HG03460 (cell line): ENCODE results near the gene KCNE1.

Experiments used
- ATAC-seq: cut with Tn5 transposase; IDR thresholded peaks from one replicate; pipeline ENCODE4 v1.9.1; 2021; ENCODE audit not compliant: unreplicated experiment

The KCNE1 gene

GRCh38 chr21:34536311-34536710 is 24.3 kb upstream of the KCNE1 start:
- no peak for ATAC-seq

DNA sequence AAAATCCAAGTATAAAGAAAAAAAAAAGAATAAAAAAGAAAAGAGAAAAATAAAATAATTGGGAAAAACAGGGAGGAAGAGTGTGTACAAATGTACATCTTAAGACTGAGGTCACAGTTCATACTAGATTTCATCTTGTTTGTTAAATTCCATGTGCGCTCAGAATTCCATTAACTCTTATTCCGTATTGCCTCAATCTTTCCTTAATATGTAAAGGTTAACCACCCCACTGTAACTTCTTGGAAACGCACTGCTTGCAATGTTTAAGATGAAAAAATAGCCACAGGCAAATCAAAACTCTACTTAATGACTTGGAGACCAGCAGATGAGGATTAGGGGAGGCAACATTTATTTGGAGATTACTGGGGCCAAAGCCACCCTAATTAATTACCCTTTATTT is 23.9 kb upstream of the KCNE1 start:
- no peak for ATAC-seq

- ATAC-seq: no peak
Measured at GRCh38 chr21:34534522-34534921, 22.5 kb upstream of the KCNE1 start.

GRCh38 chr21:34533938-34534337 is 21.9 kb upstream of the KCNE1 start:
- ATAC-seq: no peak

GRCh38 chr21:34531399-34531798 is 19.4 kb upstream of the KCNE1 start:
- ATAC-seq: no peak

DNA sequence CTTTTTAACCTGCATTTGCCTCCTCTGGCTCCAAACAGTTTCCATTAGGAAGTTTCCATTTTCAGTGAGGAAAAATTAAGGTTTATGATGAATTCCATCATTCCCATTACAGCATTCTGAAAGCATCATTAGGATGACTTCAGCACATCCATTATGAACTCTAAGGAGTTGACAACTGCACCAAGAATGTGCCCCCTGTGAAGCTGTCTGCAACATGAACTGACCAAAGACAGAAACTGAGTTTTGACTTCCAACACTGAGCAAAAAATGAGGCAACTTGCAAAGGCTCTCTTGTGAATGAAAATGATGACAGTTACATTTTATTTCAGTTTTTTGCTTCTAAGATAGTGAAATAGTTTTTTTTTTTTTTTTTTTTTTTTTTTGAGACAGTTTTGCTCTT is 18.3 kb upstream of the KCNE1 start:
- no peak for ATAC-seq

DNA sequence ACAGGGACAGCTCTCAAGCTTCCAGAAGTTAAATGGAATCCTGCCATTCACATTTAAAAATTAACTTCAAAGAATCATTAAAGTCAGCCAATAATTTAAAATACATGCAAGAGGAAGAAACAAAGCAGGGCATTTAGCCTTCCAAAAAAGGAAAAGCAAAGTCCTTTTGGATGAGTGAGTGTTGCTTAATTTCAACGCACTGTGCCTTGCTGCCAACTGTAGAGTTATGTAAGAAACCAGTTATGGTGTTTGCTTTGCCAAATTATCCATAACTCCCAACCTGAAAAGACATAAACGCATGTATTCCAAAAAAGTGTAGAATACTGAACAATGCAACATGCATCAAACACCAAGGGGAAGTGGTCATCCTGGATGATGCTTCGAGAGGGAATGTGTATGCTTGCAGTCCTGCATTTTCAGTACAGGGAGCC is 16.1 kb upstream of the KCNE1 start:
- ATAC-seq: no peak

- no peak for ATAC-seq
Measured at GRCh38 chr21:34526618-34527290, 14.7 kb upstream of the KCNE1 start.

GRCh38 chr21:34526241-34526617 is 14.2 kb upstream of the KCNE1 start:
- ATAC-seq: no peak

DNA sequence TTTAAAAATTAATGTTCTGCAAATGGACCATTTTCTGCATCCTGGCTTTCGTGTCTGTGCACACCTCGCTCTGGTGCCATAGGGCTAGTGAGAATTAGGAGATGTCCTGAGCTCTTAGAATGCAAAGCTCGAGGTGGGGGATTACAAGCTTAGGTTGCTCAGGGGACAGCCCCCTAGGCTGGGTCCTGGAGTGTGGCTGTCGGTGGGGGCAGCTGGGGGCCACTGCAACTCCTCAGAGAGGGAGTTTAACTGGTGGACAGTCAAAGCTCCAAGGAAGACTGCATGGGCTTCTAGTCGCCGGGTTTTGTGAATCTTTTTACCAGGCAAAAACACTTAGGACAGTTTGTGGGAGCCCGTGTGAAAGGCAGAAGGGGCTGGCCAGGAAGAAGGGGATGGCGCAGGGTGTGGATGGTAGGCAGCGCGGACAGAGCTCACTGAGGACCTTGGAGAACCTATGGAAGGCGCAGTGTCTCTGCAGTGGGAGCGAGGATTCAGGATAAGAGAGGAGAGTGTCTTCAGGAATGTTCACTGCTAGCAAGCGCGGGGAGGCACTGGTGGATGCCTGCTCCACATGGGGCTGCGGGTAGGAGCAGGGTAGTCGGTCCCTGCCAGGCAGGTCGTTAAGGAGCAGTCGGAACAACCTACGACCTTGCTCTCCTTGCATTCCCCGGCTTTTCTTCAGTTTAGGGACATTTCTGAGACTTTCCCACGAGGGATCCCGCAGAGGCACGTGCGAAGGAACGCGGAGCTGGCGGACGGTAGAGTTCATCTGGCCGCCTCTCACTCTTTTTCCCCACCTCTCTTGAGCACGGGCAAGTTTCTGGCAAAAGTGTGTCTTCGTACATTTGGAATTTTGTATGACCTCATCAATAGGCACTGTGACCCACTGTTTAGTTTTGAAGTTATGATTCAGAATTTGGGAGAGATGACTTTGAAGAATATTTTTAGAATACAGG is 12.9 kb upstream of the KCNE1 start:
- no peak for ATAC-seq

- ATAC-seq: no peak
Measured at GRCh38 chr21:34523019-34523555, 11.1 kb upstream of the KCNE1 start.

- ATAC-seq: no peak
Measured at GRCh38 chr21:34522284-34522683, 10.3 kb upstream of the KCNE1 start.

- ATAC-seq: no peak
Measured at GRCh38 chr21:34521561-34521960, 9.6 kb upstream of the KCNE1 start.

DNA sequence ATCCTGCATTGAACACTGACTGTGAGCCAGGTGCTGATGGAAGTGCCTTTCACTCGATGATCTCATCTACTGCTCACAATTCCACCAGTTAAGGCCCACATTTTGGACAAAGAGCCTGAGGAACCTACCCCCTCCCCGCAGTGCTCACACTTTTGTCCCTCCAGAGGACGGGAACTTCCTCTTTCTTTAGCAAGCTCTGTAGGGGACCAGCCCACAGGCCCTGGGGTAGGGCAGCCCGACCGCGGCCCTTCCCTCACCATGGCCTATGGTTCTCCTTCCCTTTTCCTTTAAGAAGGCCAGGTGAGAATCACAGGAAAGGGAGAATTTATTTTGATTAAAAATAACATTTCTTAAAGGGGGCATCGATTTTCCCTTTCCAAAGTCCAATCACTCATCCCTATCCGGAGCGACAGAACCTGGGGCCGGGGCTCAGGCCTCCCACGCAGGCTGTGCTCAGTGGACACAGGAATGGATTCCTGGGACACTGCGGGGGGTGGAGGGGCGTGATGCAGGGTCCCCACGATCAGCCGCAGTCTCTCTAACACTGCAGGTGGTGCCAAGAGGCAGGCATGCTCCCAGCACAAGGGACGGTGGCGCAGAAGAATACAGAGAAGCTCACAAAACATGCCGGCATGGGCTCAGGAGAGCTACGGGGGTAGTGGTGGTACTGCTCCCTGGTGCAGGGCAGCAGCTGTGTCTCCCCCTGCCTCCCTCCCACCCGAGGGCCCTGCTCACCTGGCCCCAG is 8.9 kb upstream of the KCNE1 start:
- no peak for ATAC-seq

DNA sequence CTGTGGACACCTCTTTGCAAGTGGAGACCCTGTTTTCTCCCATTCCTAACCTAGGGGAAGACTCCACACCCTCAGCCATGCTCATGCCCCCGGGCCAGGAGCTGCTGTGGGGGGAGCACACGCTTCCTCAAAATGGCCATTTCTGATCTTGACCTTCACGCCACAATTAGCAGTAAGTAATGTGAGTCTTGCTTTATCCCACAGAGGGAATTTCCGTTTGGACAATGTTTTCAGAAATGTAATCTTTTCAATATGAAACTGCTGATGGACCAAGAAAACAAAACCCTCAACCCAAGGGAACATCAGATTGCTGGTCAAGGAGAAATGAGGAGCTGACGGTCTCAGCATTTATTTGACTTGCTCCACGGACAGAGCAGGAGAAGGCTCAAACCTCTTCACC is 8.3 kb upstream of the KCNE1 start:
- ATAC-seq: no peak

GRCh38 chr21:34519694-34520093 is 7.7 kb upstream of the KCNE1 start:
- ATAC-seq: no peak

DNA sequence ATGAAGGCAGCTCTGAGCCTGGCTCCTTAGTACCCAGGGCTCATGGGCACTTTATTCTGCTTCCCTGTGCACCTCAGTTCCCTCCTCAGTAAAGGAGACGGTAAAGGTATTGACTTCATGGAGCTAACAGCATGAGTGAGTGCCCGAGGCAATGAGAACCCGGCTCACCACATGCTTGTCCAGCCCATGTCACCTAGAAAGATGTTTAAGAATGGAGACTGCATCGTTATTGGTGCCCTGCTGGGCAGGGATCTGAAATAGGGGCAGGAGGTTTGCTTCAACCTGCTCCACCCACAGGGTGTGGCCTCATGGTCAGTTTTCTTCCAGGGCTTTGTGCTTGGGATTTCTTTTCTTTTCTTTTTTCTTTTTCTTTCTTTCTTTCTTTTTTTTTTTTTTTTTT is 7.0 kb upstream of the KCNE1 start:
- ATAC-seq: no peak

- ATAC-seq: no peak
Measured at GRCh38 chr21:34518301-34518700, 6.3 kb upstream of the KCNE1 start.

DNA sequence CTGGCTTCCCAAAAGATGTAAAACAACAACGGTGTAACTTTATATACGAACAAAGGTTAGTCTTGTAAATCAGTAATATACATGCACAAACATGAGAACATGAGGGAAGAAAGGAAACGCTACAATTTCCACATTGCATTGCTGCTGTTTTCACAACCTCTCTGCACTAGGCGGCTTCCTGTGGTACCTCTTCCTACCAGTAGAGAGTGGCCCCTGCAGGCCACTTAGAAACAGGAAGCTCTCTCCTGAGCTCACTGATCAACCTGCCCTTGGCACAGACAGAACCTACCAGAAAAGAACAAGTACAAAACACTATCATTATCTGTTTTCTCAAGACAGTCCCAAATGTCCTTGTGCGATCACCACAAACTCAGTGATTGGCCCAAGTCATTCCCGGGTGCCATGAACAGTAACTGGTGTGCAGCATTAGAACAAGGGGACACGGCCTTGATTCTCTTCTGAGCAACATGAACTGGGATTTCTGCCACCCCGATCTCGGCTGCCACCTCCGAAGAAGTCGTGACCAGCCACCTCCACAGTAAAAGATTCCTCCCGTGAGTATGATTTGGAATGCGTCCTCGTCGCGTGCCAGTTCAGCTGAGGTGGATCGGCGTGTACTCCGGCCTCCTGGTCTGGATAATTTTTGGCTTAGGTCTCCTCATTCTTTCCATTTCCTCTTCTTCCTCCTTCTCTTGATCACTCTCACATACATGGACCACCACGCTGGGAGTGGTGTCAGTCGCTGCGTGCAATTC is 5.7 kb upstream of the KCNE1 start:
- no peak for ATAC-seq

DNA sequence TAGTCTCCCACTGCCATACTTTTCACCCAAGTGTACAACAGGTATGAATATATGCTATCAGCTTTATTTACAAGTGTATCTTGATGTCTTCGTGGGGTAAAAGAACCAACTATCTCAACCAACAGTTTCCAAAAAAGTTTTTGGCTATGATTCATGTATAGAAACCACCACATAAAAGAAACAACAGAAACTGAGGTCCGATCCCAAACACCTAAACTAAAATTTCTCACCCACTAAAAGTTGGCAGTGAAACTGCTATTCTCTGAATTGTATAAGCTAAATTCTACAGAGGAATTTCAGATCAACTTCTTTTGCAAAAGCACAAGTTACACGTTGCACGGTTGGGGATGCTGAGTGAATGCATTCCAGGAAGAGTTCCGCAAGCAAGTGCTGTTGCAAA is 5.0 kb upstream of the KCNE1 start:
- no peak for ATAC-seq
